Breast epithelium (tissue), 3 donors: ENCODE data around the gene LRP3.

Experiments used
- POLR2A ChIP-seq: fragments of 450-650 bp; IDR thresholded peaks from one replicate; pipeline ENCODE4 v1.6.1; 2016; ENCODE audit warnings: antibody characterized with exemption, mild to moderate bottlenecking, moderate library complexity
- TF ChIP-seq, protein P1 (sequence below), 3 donors: fragments of 450-650 bp; IDR thresholded peaks; one replicate each; pipeline ENCODE4 v1.5.1; 2016 to 2017; ENCODE audit warnings: antibody characterized with exemption in 3 of 3, mild to moderate bottlenecking in 3 of 3, moderate library complexity in 3 of 3

- no peak for TF ChIP-seq POLR2A
- TF ChIP-seq, protein P1, sequence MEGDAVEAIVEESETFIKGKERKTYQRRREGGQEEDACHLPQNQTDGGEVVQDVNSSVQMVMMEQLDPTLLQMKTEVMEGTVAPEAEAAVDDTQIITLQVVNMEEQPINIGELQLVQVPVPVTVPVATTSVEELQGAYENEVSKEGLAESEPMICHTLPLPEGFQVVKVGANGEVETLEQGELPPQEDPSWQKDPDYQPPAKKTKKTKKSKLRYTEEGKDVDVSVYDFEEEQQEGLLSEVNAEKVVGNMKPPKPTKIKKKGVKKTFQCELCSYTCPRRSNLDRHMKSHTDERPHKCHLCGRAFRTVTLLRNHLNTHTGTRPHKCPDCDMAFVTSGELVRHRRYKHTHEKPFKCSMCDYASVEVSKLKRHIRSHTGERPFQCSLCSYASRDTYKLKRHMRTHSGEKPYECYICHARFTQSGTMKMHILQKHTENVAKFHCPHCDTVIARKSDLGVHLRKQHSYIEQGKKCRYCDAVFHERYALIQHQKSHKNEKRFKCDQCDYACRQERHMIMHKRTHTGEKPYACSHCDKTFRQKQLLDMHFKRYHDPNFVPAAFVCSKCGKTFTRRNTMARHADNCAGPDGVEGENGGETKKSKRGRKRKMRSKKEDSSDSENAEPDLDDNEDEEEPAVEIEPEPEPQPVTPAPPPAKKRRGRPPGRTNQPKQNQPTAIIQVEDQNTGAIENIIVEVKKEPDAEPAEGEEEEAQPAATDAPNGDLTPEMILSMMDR (IDR thresholded peaks at IDR 0.05) = no peak
These were observed 4.0 kb downstream of the LRP3 start for GRCh38 chr19:33198169-33198568.
